Tibial nerve (tissue), 4 donors: ENCODE results near the gene OR5L1.

Experiments used
- CTCF ChIP-seq, 5 experiments: fragments of 200-600 bp in 3 of 5; fragments of 450-650 bp in 2 of 5; sonication (generic) in 3 of 5; IDR thresholded peaks; one replicate each; pipeline ENCODE4 v1.5.1; 2016 to 2019; ENCODE audit warnings: antibody characterized with exemption in 5 of 5, mild to moderate bottlenecking in 3 of 5, moderate library complexity in 2 of 5
- EP300 ChIP-seq, 2 donors: sonication (generic); formaldehyde crosslinking; IDR thresholded peaks; one replicate each; pipeline ENCODE4 v1.6.1; 2017; ENCODE audit warnings: antibody characterized with exemption in 2 of 2, mild to moderate bottlenecking in 1 of 2
- POLR2A ChIP-seq, 2 donors: fragments of 450-650 bp; IDR thresholded peaks; one replicate each; pipeline ENCODE4 v1.6.1; 2017; ENCODE audit warnings: antibody characterized with exemption in 2 of 2, mild to moderate bottlenecking in 2 of 2, moderate library complexity in 2 of 2

- TF ChIP-seq CTCF (IDR thresholded peaks at IDR 0.05) = no peak
- TF ChIP-seq POLR2A (IDR thresholded peaks at IDR 0.05) = no peak
- no peak for TF ChIP-seq EP300 (IDR thresholded peaks at IDR 0.05)
Measured at GRCh38 chr11:55793321-55793720, 17.8 kb upstream of the OR5L1 start.
